ENCODE measurements around the gene KIAA1671.

The KIAA1671 gene

DNA sequence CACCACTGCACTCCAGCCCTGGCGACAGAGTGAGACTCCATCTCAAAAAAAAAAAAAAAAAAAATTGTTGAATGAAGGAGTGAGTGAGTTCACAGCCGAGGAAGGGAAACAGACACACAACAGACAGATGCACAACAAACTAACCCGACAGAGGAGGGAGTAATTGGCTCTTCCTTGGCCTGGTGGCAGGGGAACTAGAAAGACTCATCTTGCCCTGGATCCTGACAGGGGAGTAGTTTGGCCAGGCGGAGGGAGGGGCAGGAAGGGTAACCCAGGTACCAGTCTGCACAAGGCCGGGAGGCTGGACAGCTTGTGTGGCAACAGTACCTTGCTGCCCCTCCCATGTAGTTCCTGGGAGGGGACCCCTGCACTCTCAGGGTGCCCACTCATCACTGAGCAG, 106.9 kb downstream of the KIAA1671 start:
- TF ChIP-seq, protein P1, sequence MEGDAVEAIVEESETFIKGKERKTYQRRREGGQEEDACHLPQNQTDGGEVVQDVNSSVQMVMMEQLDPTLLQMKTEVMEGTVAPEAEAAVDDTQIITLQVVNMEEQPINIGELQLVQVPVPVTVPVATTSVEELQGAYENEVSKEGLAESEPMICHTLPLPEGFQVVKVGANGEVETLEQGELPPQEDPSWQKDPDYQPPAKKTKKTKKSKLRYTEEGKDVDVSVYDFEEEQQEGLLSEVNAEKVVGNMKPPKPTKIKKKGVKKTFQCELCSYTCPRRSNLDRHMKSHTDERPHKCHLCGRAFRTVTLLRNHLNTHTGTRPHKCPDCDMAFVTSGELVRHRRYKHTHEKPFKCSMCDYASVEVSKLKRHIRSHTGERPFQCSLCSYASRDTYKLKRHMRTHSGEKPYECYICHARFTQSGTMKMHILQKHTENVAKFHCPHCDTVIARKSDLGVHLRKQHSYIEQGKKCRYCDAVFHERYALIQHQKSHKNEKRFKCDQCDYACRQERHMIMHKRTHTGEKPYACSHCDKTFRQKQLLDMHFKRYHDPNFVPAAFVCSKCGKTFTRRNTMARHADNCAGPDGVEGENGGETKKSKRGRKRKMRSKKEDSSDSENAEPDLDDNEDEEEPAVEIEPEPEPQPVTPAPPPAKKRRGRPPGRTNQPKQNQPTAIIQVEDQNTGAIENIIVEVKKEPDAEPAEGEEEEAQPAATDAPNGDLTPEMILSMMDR (IDR thresholded peaks at IDR 0.05; ENCODE audit: insufficient read depth, missing control alignments): no peak
- no peak for FAIRE-seq

GRCh38 chr22:25060522-25061071, 108.1 kb downstream of the KIAA1671 start:
- DNase-seq (ENCODE audit: insufficient read length, low spot score) (no peak), FAIRE-seq (no peak)
- TF ChIP-seq, protein P1 (IDR thresholded peaks at IDR 0.05; ENCODE audit: insufficient read depth, missing control alignments): no peak

More for the DNA sequence above, 106.9 kb downstream of the KIAA1671 start:
- no peak for DNase-seq (ENCODE audit: insufficient read length, low spot score)

DNA sequence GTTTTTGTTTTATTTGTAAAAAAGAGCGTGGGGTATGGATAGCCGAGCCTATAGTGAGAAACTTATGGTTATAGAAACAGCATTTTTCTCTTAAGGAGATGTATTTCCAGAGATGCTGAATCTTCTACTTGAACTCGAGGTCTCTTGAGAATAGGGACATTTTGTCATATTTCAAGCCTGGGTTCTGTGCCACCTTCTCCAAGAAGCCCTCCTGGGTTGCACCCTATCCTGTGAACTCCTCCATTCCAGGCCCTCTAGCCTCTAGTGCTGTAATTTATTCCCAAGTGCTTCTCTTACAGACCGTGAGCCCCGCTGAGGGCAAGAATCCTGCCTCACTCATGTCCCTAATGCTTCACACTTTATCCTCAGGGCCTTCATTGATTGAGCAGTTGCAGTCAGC, 108.6 kb downstream of the KIAA1671 start:
- TF ChIP-seq, protein P1 (IDR thresholded peaks at IDR 0.05; ENCODE audit: insufficient read depth, missing control alignments): no peak
- DNase-seq (ENCODE audit: insufficient read length, low spot score) (no peak), FAIRE-seq (no peak)

- no peak for FAIRE-seq
- no peak for DNase-seq (ENCODE audit: insufficient read length, low spot score)
- TF ChIP-seq, protein P1 (IDR thresholded peaks at IDR 0.05; ENCODE audit: insufficient read depth, missing control alignments): no peak
Measured at GRCh38 chr22:25061605-25062376, 109.3 kb downstream of the KIAA1671 start.

- DNase-seq (ENCODE audit: insufficient read length, low spot score) (no peak), FAIRE-seq (no peak)
- TF ChIP-seq, protein P1 (IDR thresholded peaks at IDR 0.05; ENCODE audit: insufficient read depth, missing control alignments): no peak
Measured at GRCh38 chr22:25062386-25063085, 110.0 kb downstream of the KIAA1671 start.

- DNase-seq (ENCODE audit: insufficient read length, low spot score): no peak
- FAIRE-seq: no peak
Measured at GRCh38 chr22:25064894-25065560, 112.5 kb downstream of the KIAA1671 start.

More at GRCh38 chr22:25064894-25065560, 112.5 kb downstream of the KIAA1671 start:
- TF ChIP-seq, protein P1 (IDR thresholded peaks at IDR 0.05; ENCODE audit: insufficient read depth, missing control alignments): no peak
